Effector memory CD4-positive, alpha-beta T cell (primary cell): ENCODE measurements around the gene FAM156A.
"Not testable (repeated sequence)": the region's sequence is repeated elsewhere in the genome, so short reads cannot be mapped to it uniquely, and the experiment has no call there.

ENCODE experiments used
- DNase-seq, 3 donors: peaks; one replicate each; pipeline ENCODE4 v3.0.0-alpha.2; 2020
- H3K27ac ChIP-seq: 2 replicates; pipeline ENCODE4 v1.7.0; 2013; ENCODE audit warnings: mild to moderate bottlenecking, low read length, moderate library complexity; ENCODE audit not compliant: insufficient read depth, poor library complexity, severe bottlenecking
- H3K27me3 ChIP-seq: replicated peaks from 2 replicates; pipeline ENCODE4 v1.7.0; 2013; ENCODE audit warnings: mild to moderate bottlenecking, low read length; ENCODE audit not compliant: insufficient read depth, control insufficient read depth, poor library complexity, severe bottlenecking
- H3K36me3 ChIP-seq: 2 replicates; pipeline ENCODE4 v1.7.0; 2013; ENCODE audit warnings: mild to moderate bottlenecking, low read length, moderate library complexity; ENCODE audit not compliant: control insufficient read depth, insufficient read depth
- H3K4me1 ChIP-seq: 2 replicates; pipeline ENCODE4 v1.7.0; 2013; ENCODE audit warnings: low read length, mild to moderate bottlenecking; ENCODE audit not compliant: control insufficient read depth, insufficient read depth, poor library complexity, severe bottlenecking
- H3K4me3 ChIP-seq: 2 replicates; pipeline ENCODE4 v1.7.0; 2013; ENCODE audit warnings: low read length, low read depth, mild to moderate bottlenecking; ENCODE audit not compliant: insufficient read depth, poor library complexity, severe bottlenecking
- H3K9me3 ChIP-seq: 2 replicates; pipeline ENCODE4 v1.7.0; 2013; ENCODE audit warnings: mild to moderate bottlenecking, low read length, moderate library complexity; ENCODE audit not compliant: control insufficient read depth

The FAM156A gene

GRCh38 chrX:52935470-52935784, 22.9 kb downstream of the FAM156A start:
- not testable (repeated sequence) for H3K4me1 ChIP-seq, H3K36me3 ChIP-seq, DNase-seq, H3K9me3 ChIP-seq, H3K27me3 ChIP-seq
- peak overlapping the region; percentile 95 for H3K27ac ChIP-seq
- H3K4me3 ChIP-seq: peak overlapping the region; percentile 81

GRCh38 chrX:52934704-52935469, 23.4 kb downstream of the FAM156A start:
- H3K4me1 ChIP-seq: peaks cover 4% of the 10 kb centered on the region
- no peaks in the 10 kb centered on the region for H3K36me3 ChIP-seq
- H3K27me3 ChIP-seq: no peaks in the 10 kb centered on the region
- DNase-seq: peak; percentile 84 to 91 (median 84)
- H3K9me3 ChIP-seq: no peaks in the 10 kb centered on the region
- H3K4me3 ChIP-seq: peak overlapping the region; percentile 81
- peak overlapping the region; percentile 95 for H3K27ac ChIP-seq

DNA sequence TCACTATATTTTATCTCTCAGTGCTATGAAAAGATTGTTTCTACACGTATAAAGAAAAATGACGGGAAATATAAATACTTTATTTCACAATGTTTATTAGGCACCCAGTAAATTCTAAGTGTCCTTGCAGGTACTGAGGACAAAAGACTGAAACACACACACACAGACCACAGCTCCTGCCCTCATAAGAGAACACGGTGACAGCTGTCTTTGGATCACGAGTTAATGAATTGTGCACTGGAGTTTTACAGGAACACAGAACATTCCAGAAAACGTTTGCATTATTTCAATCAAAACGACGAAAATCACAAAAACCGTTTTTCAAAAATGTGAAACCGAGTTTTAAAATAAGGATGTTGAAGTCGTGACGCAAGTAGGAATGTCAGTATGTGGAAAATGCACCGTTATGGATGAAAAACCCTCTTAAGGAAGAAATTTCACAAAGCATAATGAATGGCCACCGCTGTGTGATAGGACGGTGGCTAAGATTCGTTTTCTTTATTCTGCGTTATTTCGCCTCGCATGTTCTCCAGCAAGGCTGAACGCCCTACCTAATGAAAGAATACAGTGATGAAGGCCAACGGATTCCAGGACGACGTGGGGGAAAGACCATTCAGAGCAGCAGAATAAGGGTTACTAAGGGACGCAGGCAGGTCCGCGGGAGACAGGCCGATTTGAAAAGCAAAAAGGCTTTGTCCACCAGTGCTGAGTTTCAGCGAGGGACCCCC, 24.2 kb downstream of the FAM156A start:
- H3K27me3 ChIP-seq: no peaks in the 10 kb centered on the region
- peak overlapping the region; percentile 95 for H3K27ac ChIP-seq
- peak overlapping the region; percentile 81 for H3K4me3 ChIP-seq
- H3K9me3 ChIP-seq: no peaks in the 10 kb centered on the region
- H3K4me1 ChIP-seq: peaks cover 4% of the 10 kb centered on the region
- H3K36me3 ChIP-seq: no peaks in the 10 kb centered on the region
- no peak for DNase-seq

DNA sequence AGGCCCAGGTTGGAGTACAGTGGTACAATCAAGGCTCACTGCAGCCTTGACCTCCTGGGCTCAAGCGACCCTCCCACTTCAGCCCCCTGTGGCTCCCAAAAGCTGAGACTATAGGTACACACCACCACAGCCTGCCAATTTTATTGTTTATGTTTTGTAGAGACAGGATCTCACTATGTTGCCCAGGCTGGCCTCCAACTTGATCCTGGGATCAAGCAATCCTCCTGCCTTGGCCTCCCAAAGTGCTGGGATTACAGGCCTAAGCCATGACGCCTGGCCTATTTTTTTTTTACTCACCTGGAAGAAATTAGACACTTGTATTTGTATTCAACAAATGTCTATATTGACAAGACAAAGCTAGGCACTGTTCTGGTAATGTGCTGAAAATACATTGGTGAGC, 25.1 kb downstream of the FAM156A start:
- no peaks in the 10 kb centered on the region for H3K36me3 ChIP-seq
- H3K4me1 ChIP-seq: peaks cover 4% of the 10 kb centered on the region
- no peaks in the 10 kb centered on the region for H3K9me3 ChIP-seq
- DNase-seq: no peak
- no peaks in the 10 kb centered on the region for H3K27me3 ChIP-seq
- no peak overlapping the region for H3K27ac ChIP-seq
- H3K4me3 ChIP-seq: no peak overlapping the region

DNA sequence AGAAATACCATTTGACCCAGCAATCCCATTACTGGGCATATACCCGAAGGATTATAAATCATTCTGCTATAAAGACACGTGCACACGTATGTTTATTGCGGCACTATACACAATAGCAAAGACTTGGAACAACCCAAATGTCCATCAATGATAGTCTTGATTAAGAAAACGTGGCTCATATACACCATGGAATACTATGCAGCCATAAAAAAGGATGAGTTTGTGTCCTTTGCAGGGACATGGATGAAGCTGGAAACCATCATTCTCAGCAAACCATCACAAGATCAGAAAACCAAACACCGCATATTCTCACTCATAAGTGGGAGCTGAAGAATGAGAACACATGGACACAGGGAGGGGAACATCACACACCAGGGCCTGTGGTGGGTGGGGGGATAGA, 28.1 kb downstream of the FAM156A start:
- H3K9me3 ChIP-seq, H3K27me3 ChIP-seq, DNase-seq, H3K4me3 ChIP-seq, H3K4me1 ChIP-seq, H3K36me3 ChIP-seq, H3K27ac ChIP-seq: not testable (repeated sequence)

GRCh38 chrX:52923781-52924241, 34.5 kb downstream of the FAM156A start:
- Histone ChIP-seq H3K4me3 (no peak overlapping the region), H3K27ac (no peak overlapping the region), H3K27me3 (no peaks in the 10 kb centered on the region), H3K9me3 (no peaks in the 10 kb centered on the region), H3K4me1 (peaks cover 4% of the 10 kb centered on the region), H3K36me3 (no peaks in the 10 kb centered on the region)
- DNase-seq: no peak

GRCh38 chrX:52914704-52915103, 43.6 kb downstream of the FAM156A start:
- H3K27me3 ChIP-seq, DNase-seq, H3K9me3 ChIP-seq, H3K36me3 ChIP-seq, H3K27ac ChIP-seq, H3K4me1 ChIP-seq, H3K4me3 ChIP-seq: not testable (repeated sequence)

DNA sequence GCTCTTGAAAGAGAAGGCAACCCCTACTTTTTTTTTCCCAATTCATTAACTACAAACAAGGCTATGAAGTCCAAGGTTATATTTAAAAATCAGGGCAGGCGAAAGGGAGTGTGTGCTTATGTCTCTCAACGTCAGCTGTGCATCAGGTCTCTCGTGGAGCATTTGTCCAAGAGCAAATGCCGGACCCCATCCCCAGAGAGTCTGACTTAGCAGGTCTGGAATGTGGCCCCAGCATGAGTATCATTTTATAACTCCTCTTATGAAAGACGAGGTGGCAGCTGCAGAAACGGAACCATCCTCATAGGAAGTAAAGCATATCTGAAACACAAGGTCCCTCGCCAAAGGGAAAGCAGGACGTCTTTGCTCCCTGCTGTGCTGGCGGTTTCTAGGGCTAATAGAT, 44.6 kb downstream of the FAM156A start:
- not testable (repeated sequence) for H3K4me1 ChIP-seq, H3K9me3 ChIP-seq, DNase-seq, H3K27ac ChIP-seq, H3K4me3 ChIP-seq, H3K27me3 ChIP-seq, H3K36me3 ChIP-seq

GRCh38 chrX:52909313-52909969, 48.9 kb downstream of the FAM156A start:
- H3K4me1 ChIP-seq, H3K27ac ChIP-seq, H3K36me3 ChIP-seq, DNase-seq, H3K9me3 ChIP-seq, H3K4me3 ChIP-seq, H3K27me3 ChIP-seq: not testable (repeated sequence)

GRCh38 chrX:52907900-52908299, 50.4 kb downstream of the FAM156A start:
- H3K27ac ChIP-seq, H3K9me3 ChIP-seq, H3K4me3 ChIP-seq, H3K36me3 ChIP-seq, H3K27me3 ChIP-seq, H3K4me1 ChIP-seq, DNase-seq: not testable (repeated sequence)
